IMR-90 (cell line): Measurements from ENCODE around the gene PAX5. TPM values are rescaled to one million over a fixed set of nuclear protein-coding genes. Genes with fewer than 3 reads are reported as not detected.

Experiments used
- ATAC-seq: fragments of 200-7000 bp; cut with Tn5 transposase; 2 replicates; pipeline ENCODE4 v1.9.1; 2020; ENCODE audit warnings: low read depth, mild to moderate bottlenecking, moderate library complexity
- BruUV-seq: library from RNA; stranded (reverse); fragments of 400-500 nt; replicated peaks from 2 replicates; lab custom pipeline; 2021; lab: Mats Ljungman, UMichigan
- CTCF ChIA-PET: fragments of 300-600 bp; formaldehyde crosslinking; extraction: SDS; loops from one replicate; lab custom pipeline; 2021; ENCODE audit warnings: antibody characterized with exemption; lab: Yijun Ruan, JAX
- POLR2A ChIA-PET: fragments of 300-600 bp; sonication (Branson Sonifier 250); formaldehyde crosslinking; loops from one replicate; lab custom pipeline; 2022; ENCODE audit warnings: antibody characterized with exemption; ENCODE audit not compliant: unreplicated experiment; lab: Charles Lee
- DNase-seq: peaks from one replicate; pipeline ENCODE4 v3.0.0; 2013
- H2AFZ ChIP-seq: replicated peaks from 2 replicates; pipeline ENCODE3; 2013; ENCODE audit warnings: low read length, mild to moderate bottlenecking; ENCODE audit not compliant: poor library complexity
- H2AK5ac ChIP-seq: 2 replicates; pipeline ENCODE4 v1.6.1; 2013; ENCODE audit warnings: low read depth, low read length, inconsistent platforms
- H2AK9ac ChIP-seq: replicated peaks from 2 replicates; pipeline ENCODE3; 2013; ENCODE audit warnings: mild to moderate bottlenecking, low read depth, low read length, moderate library complexity; ENCODE audit not compliant: poor library complexity
- H2BK120ac ChIP-seq: 2 replicates; pipeline ENCODE4 v1.6.1; 2013; ENCODE audit warnings: low read depth, low read length, inconsistent platforms
- H2BK15ac ChIP-seq: 3 replicates; pipeline ENCODE4 v1.6.1; 2013; ENCODE audit warnings: low read depth, low read length, inconsistent platforms
- H2BK20ac ChIP-seq: 2 replicates; pipeline ENCODE4 v1.6.1; 2013; ENCODE audit warnings: low read depth, mild to moderate bottlenecking, inconsistent platforms, low read length, moderate library complexity
- H2BK5ac ChIP-seq: 2 replicates; pipeline ENCODE4 v1.6.1; 2013; ENCODE audit warnings: mild to moderate bottlenecking, low read depth, low read length, inconsistent platforms; ENCODE audit not compliant: poor library complexity, severe bottlenecking
- H3K14ac ChIP-seq: replicated peaks from 2 replicates; pipeline ENCODE4 v1.6.1; 2013; ENCODE audit warnings: low read depth, low read length, inconsistent platforms
- H3K18ac ChIP-seq: 2 replicates; pipeline ENCODE4 v1.6.1; 2013; ENCODE audit warnings: low read depth, low read length, control low read depth
- H3K23ac ChIP-seq: 2 replicates; pipeline ENCODE4 v1.6.1; 2013; ENCODE audit warnings: low read depth, low read length, inconsistent platforms
- H3K27ac ChIP-seq: 2 replicates; pipeline ENCODE4 v1.5.1; 2013; ENCODE audit warnings: mild to moderate bottlenecking, control low read depth, low read length; ENCODE audit not compliant: insufficient read depth
- H3K27me3 ChIP-seq: 2 replicates; pipeline ENCODE4 v1.6.1; 2013; ENCODE audit warnings: low read length; ENCODE audit not compliant: control insufficient read depth, insufficient read depth
- H3K36me3 ChIP-seq: 2 replicates; pipeline ENCODE4 v1.6.1; 2013; ENCODE audit warnings: low read length, mixed read lengths; ENCODE audit not compliant: control insufficient read depth, insufficient read depth
- H3K4ac ChIP-seq: 2 replicates; pipeline ENCODE4 v1.6.1; 2013; ENCODE audit warnings: low read depth, low read length, inconsistent platforms
- H3K4me1 ChIP-seq: 2 replicates; pipeline ENCODE4 v1.6.1; 2013; ENCODE audit warnings: low read length, mixed read lengths; ENCODE audit not compliant: control insufficient read depth, insufficient read depth
- H3K4me2 ChIP-seq: 2 replicates; pipeline ENCODE4 v1.6.1; 2013; ENCODE audit warnings: low read depth, mild to moderate bottlenecking, control low read depth, low read length, moderate library complexity
- H3K4me3 ChIP-seq: 2 replicates; pipeline ENCODE4 v1.5.1; 2013; ENCODE audit warnings: low read depth, mild to moderate bottlenecking, control low read depth, low read length, moderate library complexity; ENCODE audit not compliant: insufficient read depth
- H3K56ac ChIP-seq: 2 replicates; pipeline ENCODE4 v1.6.1; 2013; ENCODE audit warnings: low read length, inconsistent platforms; ENCODE audit not compliant: insufficient read depth; ENCODE audit errors: extremely low read depth
- H3K79me1 ChIP-seq, 2 experiments: 2 replicates each; pipeline ENCODE4 v1.6.1; 2013; ENCODE audit warnings: low read length in 2 of 2, inconsistent platforms in 1 of 2, low read depth in 1 of 2
- H3K9ac ChIP-seq: 2 replicates; pipeline ENCODE4 v1.6.1; 2013; ENCODE audit warnings: low read depth, low read length, control low read depth
- H3K9me1 ChIP-seq: 2 replicates; pipeline ENCODE4 v1.6.1; 2013; ENCODE audit warnings: low read length, inconsistent platforms; ENCODE audit not compliant: insufficient read depth
- H3K9me3 ChIP-seq: 2 replicates; pipeline ENCODE4 v1.6.1; 2013; ENCODE audit warnings: low read length; ENCODE audit not compliant: control insufficient read depth, insufficient read depth
- H4K20me1 ChIP-seq: 2 replicates; pipeline ENCODE4 v1.6.1; 2013; ENCODE audit warnings: low read length, inconsistent platforms; ENCODE audit not compliant: insufficient read depth
- H4K5ac ChIP-seq: 2 replicates; pipeline ENCODE4 v1.6.1; 2013; ENCODE audit warnings: mild to moderate bottlenecking, low read depth, low read length, control low read depth
- H4K8ac ChIP-seq, 2 experiments: 2 replicates each; pipeline ENCODE4 v1.6.1; 2013; ENCODE audit warnings: low read depth in 2 of 2, low read length in 2 of 2, control low read depth in 1 of 2, inconsistent platforms in 1 of 2
- H4K91ac ChIP-seq: 2 replicates; pipeline ENCODE4 v1.6.1; 2013; ENCODE audit warnings: low read depth, low read length, inconsistent platforms; ENCODE audit not compliant: insufficient read depth
- BHLHE40 ChIP-seq: fragments of 150-350 bp; IDR thresholded peaks from 2 replicates; pipeline ENCODE4 v1.6.1; 2016; ENCODE audit warnings: mild to moderate bottlenecking, low read depth, low read length
- MXI1 ChIP-seq: IDR thresholded peaks from 2 replicates; pipeline ENCODE4 v1.6.1; 2012; ENCODE audit warnings: low read depth, mild to moderate bottlenecking, low read length, moderate library complexity, borderline replicate concordance
- RFX5 ChIP-seq: IDR thresholded peaks from 2 replicates; pipeline ENCODE4 v1.8.0; 2012; ENCODE audit warnings: low read depth, mild to moderate bottlenecking, low read length, moderate library complexity
- WGBS, 2 experiments: methylation state at CpG; one replicate each; pipeline versions ENCODE4 v1.1.5 to v1.1.7; 2013; ENCODE audit warnings: missing lambda C conversion rate in 2 of 2; ENCODE audit not compliant: insufficient read length in 1 of 2; ENCODE audit errors: extremely low coverage in 2 of 2; 5-methylcytosine and 5-hydroxymethylcytosine counted together
- dilution Hi-C: fragments of 300-500 bp; cut with HindIII; formaldehyde crosslinking; loops from one replicate; pipeline ENCODE4 v1.14.3; 2018; ENCODE audit warnings: low sequenced_read_pairs; ENCODE audit not compliant: unreplicated experiment
- in situ Hi-C: fragments of 300-500 bp; cut with MboI; formaldehyde crosslinking; loops from 3 replicates; pipeline ENCODE4 v1.14.3; 2019; ENCODE audit warnings: low sequenced_read_pairs, inconsistent platforms, mixed read lengths
- intact Hi-C: fragments of 100-400 bp; cut with micrococcal nuclease; formaldehyde crosslinking; loops from 2 replicates; pipeline ENCODE4 v1.10.0; 2022
- polyA plus RNA-seq, 3 experiments: library from polyadenylated mRNA; depleted of rRNA; stranded (reverse); fragments of >200 nt; gene quantifications; 2 replicates each; pipeline ENCODE4 v1.2.3, GENCODE V29; 2012; ENCODE audit warnings: low replicate concordance in 1 of 3
- total RNA-seq: library from RNA; depleted of rRNA; stranded (reverse); fragments of >200 nt; gene quantifications from 2 replicates; pipeline ENCODE4 v1.2.3, GENCODE V29; 2012

PAX5 gene
- total and polyA plus RNA-seq, 2 of the 4 experiments (the other 2 are of a cell fraction): not detected

GRCh38 chr9:36893184-36893583 is 140.9 kb downstream of the PAX5 start:
- CTCF ChIA-PET: no interaction called here
- intact Hi-C loops: no loop called here

More at GRCh38 chr9:36893184-36893583, 140.9 kb downstream of the PAX5 start:
- H2BK120ac ChIP-seq: no peak overlapping the region
- H3K27me3 ChIP-seq: peaks cover 55% of the 10 kb centered on the region
- no peak overlapping the region for H3K4me3 ChIP-seq
- H2AK5ac ChIP-seq: no peak overlapping the region
- dilution Hi-C loops: no loop called here
- H3K79me1 ChIP-seq: no peaks in the 10 kb centered on the region
- in situ Hi-C loops: no loop called here
- H3K9ac ChIP-seq: no peak overlapping the region
- H4K8ac ChIP-seq: no peak overlapping the region
- no peak overlapping the region for H2BK15ac ChIP-seq
- ATAC-seq (no peak), DNase-seq (no peak)
- TF ChIP-seq MXI1 (no peak), RFX5 (no peak), BHLHE40 (no peak)
- H4K5ac ChIP-seq: no peak overlapping the region
- H3K9me3 ChIP-seq: no peaks in the 10 kb centered on the region
- POLR2A ChIA-PET: no interaction called here
- no peak overlapping the region for H2BK5ac ChIP-seq
- no peak overlapping the region for H2BK20ac ChIP-seq
- no peak overlapping the region for H4K91ac ChIP-seq
- H3K18ac ChIP-seq: no peak overlapping the region
- H3K4me1 ChIP-seq: no peaks in the 10 kb centered on the region
- no TSS peak for BruUV-seq
- no peak overlapping the region for H3K4me2 ChIP-seq
- H3K27ac ChIP-seq: no peak overlapping the region
- no peak overlapping the region for H2AFZ ChIP-seq
- no peaks in the 10 kb centered on the region for H3K36me3 ChIP-seq
- no peak overlapping the region for H3K14ac ChIP-seq
- 65% methylated on average over 2 of the region's 8 CpGs; no CpG with 5 or more reads in 1 of the 2 experiments for WGBS, 2 experiments
- H3K56ac ChIP-seq: no peak overlapping the region
- H3K23ac ChIP-seq: no peak overlapping the region
- no peaks in the 10 kb centered on the region for H4K20me1 ChIP-seq
- no peaks in the 10 kb centered on the region for H3K9me1 ChIP-seq
- no peak overlapping the region for H3K4ac ChIP-seq
- H2AK9ac ChIP-seq: no peak overlapping the region
